Keratinocyte (primary cell): ENCODE measurements around the gene VPS41. TPM values are rescaled to one million over a fixed set of nuclear protein-coding genes. Genes with fewer than 3 reads are reported as not detected.

Source experiments
- DNase-seq: peaks from one replicate; pipeline ENCODE4 v3.0.0-alpha.2; 2011; ENCODE audit warnings: low read depth, missing footprints, low spot score
- FAIRE-seq: peaks from 2 replicates; lab custom pipeline; 2011; peaks lifted over from hg19 to GRCh38; lab: Jason Lieb, UNC
- H2AFZ ChIP-seq: 2 replicates; pipeline ENCODE4 v1.6.0; 2012; ENCODE audit warnings: low read length, control low read depth, inconsistent platforms; ENCODE audit not compliant: control insufficient read depth
- H3K27ac ChIP-seq: 2 replicates; pipeline ENCODE4 v1.5.1; 2011; ENCODE audit warnings: low read length; ENCODE audit not compliant: control insufficient read depth, insufficient read depth
- H3K27me3 ChIP-seq: 3 replicates; pipeline ENCODE4 v1.6.0; 2011; ENCODE audit warnings: low read length; ENCODE audit not compliant: control insufficient read depth, insufficient read depth; ENCODE audit errors: extremely low read depth
- H3K36me3 ChIP-seq, 2 experiments: 2 replicates in 1 of 2; 3 replicates in 1 of 2; pipeline ENCODE4 v1.5.1; 2011; ENCODE audit warnings: low read length in 2 of 2, mild to moderate bottlenecking in 1 of 2; ENCODE audit not compliant: control insufficient read depth in 2 of 2, insufficient read depth in 2 of 2; ENCODE audit errors: extremely low read depth in 1 of 2
- H3K4me1 ChIP-seq: 3 replicates; pipeline ENCODE4 v1.5.1; 2011; ENCODE audit warnings: low read length; ENCODE audit not compliant: control insufficient read depth, insufficient read depth; ENCODE audit errors: extremely low read depth
- H3K4me2 ChIP-seq: 3 replicates; pipeline ENCODE4 v1.6.0; 2011; ENCODE audit warnings: low read depth, low read length; ENCODE audit not compliant: control insufficient read depth, insufficient read depth; ENCODE audit errors: extremely low read depth
- H3K4me3 ChIP-seq, 3 experiments: fragments of 200-600 bp in 1 of 3; sonication (generic) in 1 of 3; 2 replicates in 2 of 3; 3 replicates in 1 of 3; pipeline ENCODE4 v1.5.1; 2011 to 2016; ENCODE audit warnings: low read length in 3 of 3, mild to moderate bottlenecking in 3 of 3, control low read depth in 2 of 3, inconsistent platforms in 1 of 3, low read depth in 1 of 3, mixed read lengths in 1 of 3, mixed run types in 1 of 3, moderate library complexity in 1 of 3; ENCODE audit not compliant: control insufficient read depth in 2 of 3, insufficient read depth in 2 of 3; ENCODE audit errors: extremely low read depth in 1 of 3
- H3K79me2 ChIP-seq: 2 replicates; pipeline ENCODE4 v1.6.0; 2012; ENCODE audit warnings: low read length; ENCODE audit not compliant: control insufficient read depth, insufficient read depth
- H3K9ac ChIP-seq: 3 replicates; pipeline ENCODE4 v1.6.0; 2011; ENCODE audit warnings: low read length; ENCODE audit not compliant: control insufficient read depth, insufficient read depth; ENCODE audit errors: extremely low read depth
- H3K9me1 ChIP-seq: 3 replicates; pipeline ENCODE4 v1.6.0; 2011; ENCODE audit warnings: low read length; ENCODE audit not compliant: control insufficient read depth, insufficient read depth; ENCODE audit errors: extremely low read depth
- H3K9me3 ChIP-seq: 2 replicates; pipeline ENCODE4 v1.5.1; 2012; ENCODE audit warnings: low read depth, low read length; ENCODE audit not compliant: control insufficient read depth
- H4K20me1 ChIP-seq: 3 replicates; pipeline ENCODE4 v1.6.0; 2011; ENCODE audit warnings: low read length; ENCODE audit not compliant: control insufficient read depth, insufficient read depth; ENCODE audit errors: extremely low read depth
- EZH2 ChIP-seq: IDR thresholded peaks from one replicate; pipeline ENCODE4 v1.6.1; 2012; ENCODE audit warnings: inconsistent platforms, mild to moderate bottlenecking, low read length, moderate library complexity
- dilution Hi-C: fragments of 300-500 bp; cut with MboI; formaldehyde crosslinking; loops from one replicate; pipeline ENCODE4 v1.7.0; 2020; ENCODE audit warnings: low sequenced_read_pairs; ENCODE audit not compliant: extremely low pct_ligation_motif_present
- polyA plus RNA-seq, 5 experiments: library from polyadenylated mRNA; depleted of rRNA in 3 of 5; stranded (reverse) in 3 of 5; stranded (forward) in 1 of 5; unstranded in 1 of 5; fragments of >200 nt; gene quantifications; 1 replicate in 1 of 5; 2 replicates in 3 of 5; 3 replicates in 1 of 5; pipeline versions ENCODE4 v1.2.1 to v1.2.3, GENCODE V29; 2011 to 2012; ENCODE audit warnings: missing spikeins in 2 of 5, low read depth in 1 of 5, low replicate concordance in 1 of 5
- TF ChIP-seq, protein P1 (sequence below), 3 experiments: IDR thresholded peaks in 1 of 3; conservative IDR thresholded peaks in 1 of 3; optimal IDR thresholded peaks in 1 of 3; 2 replicates in 2 of 3; 3 replicates in 1 of 3; pipeline versions ENCODE3 to v1.5.1; 2011; ENCODE audit warnings: low read length in 3 of 3, mild to moderate bottlenecking in 3 of 3, moderate library complexity in 2 of 3, control low read depth in 1 of 3, inconsistent platforms in 1 of 3; ENCODE audit not compliant: insufficient read depth in 2 of 3; ENCODE audit errors: extremely low read depth in 1 of 3

VPS41 gene
- polyA plus RNA-seq, 1 donor (not counting 4 experiments of a cell fraction or from before 2014, with no cell fraction given) = 38.1 TPM

DNA sequence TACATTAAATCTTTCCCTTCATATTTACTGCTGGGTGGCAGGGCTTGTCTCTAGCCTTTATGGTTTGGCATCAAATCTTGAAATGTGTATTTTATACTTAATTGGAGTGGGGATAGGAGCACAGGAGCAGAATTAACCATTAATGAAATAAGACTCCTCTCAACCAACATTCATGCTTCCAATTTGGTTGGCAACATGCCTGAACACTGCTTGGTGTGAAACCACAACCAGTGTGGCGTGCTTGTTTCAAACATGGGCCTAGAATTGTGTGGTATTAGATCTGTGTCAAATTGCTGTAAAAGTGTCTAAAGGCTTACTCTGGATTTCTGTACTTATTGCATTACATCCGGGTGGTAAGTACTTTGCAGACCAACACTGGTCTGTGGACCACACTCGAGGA, 25.1 kb upstream of the VPS41 start:
- no peaks in the 10 kb centered on the region for H4K20me1 ChIP-seq
- dilution Hi-C loops = no loop called here
- H3K79me2 ChIP-seq = no peaks in the 10 kb centered on the region
- no peak for FAIRE-seq
- DNase-seq = no peak
- H2AFZ ChIP-seq = no peak overlapping the region
- no peak overlapping the region for H3K9ac ChIP-seq
- no peaks in the 10 kb centered on the region for H3K4me1 ChIP-seq
- no peaks in the 10 kb centered on the region for H3K36me3 ChIP-seq
- H3K4me3 ChIP-seq = no peak overlapping the region
- no peaks in the 10 kb centered on the region for H3K9me1 ChIP-seq
- H3K27me3 ChIP-seq = no peaks in the 10 kb centered on the region
- no peak overlapping the region for H3K4me2 ChIP-seq
- H3K27ac ChIP-seq = no peak overlapping the region
- TF ChIP-seq, protein P1, sequence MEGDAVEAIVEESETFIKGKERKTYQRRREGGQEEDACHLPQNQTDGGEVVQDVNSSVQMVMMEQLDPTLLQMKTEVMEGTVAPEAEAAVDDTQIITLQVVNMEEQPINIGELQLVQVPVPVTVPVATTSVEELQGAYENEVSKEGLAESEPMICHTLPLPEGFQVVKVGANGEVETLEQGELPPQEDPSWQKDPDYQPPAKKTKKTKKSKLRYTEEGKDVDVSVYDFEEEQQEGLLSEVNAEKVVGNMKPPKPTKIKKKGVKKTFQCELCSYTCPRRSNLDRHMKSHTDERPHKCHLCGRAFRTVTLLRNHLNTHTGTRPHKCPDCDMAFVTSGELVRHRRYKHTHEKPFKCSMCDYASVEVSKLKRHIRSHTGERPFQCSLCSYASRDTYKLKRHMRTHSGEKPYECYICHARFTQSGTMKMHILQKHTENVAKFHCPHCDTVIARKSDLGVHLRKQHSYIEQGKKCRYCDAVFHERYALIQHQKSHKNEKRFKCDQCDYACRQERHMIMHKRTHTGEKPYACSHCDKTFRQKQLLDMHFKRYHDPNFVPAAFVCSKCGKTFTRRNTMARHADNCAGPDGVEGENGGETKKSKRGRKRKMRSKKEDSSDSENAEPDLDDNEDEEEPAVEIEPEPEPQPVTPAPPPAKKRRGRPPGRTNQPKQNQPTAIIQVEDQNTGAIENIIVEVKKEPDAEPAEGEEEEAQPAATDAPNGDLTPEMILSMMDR (optimal IDR thresholded peaks at IDR 0.05 in 1 of 3, IDR thresholded peaks at IDR 0.05 in 1 of 3, conservative IDR thresholded peaks at IDR 0.05 in 1 of 3; ENCODE audit: extremely low read depth in 1 of 3, insufficient read depth in 2 of 3, low read length in 3 of 3) = no peak
- no peak for TF ChIP-seq EZH2
- H3K9me3 ChIP-seq = no peaks in the 10 kb centered on the region

DNA sequence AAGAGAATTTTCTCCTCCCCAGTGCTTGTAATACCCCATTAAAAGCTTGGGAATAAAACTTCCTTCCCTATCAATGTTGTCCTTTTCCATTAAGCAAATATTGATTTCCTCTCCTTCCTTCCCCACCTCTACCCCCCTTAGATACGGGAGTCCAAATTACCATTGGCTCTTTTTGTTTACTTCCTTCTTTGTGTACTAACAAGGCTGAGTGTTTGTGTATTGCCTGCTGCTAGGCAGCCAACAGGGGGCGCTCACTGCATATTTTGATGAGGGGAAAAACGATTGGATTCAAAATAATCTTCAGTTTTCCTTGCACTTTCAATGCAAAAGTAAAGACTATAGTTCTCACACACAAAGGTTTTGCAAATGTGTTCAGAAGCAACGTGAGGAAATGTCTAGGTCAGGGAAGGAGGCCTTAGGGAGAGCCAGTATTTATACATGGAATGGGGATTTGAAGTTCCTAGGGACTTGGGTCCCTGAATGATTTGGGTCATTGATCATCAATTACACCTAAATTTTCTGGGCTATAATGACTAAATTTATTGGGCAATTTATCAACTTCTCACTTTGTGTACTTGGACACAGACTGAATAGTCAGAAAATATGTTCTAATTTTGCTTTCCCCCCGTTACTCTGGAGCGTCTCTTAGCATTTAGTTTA, 23.6 kb upstream of the VPS41 start:
- dilution Hi-C loops = no loop called here
- FAIRE-seq (peak; percentile 5), DNase-seq (peak; percentile 7)
- no peaks in the 10 kb centered on the region for H3K36me3 ChIP-seq
- no peaks in the 10 kb centered on the region for H3K9me1 ChIP-seq
- H3K4me3 ChIP-seq = no peak overlapping the region
- no peaks in the 10 kb centered on the region for H3K4me1 ChIP-seq
- no peak overlapping the region for H3K27ac ChIP-seq
- peak overlapping the region; percentile 41 for H2AFZ ChIP-seq
- TF ChIP-seq, protein P1 (optimal IDR thresholded peaks at IDR 0.05 in 1 of 3, IDR thresholded peaks at IDR 0.05 in 1 of 3, conservative IDR thresholded peaks at IDR 0.05 in 1 of 3; ENCODE audit: extremely low read depth in 1 of 3, insufficient read depth in 2 of 3, low read length in 3 of 3) = peak; percentile 69 to 87 (median 87)
- no peak for TF ChIP-seq EZH2
- no peaks in the 10 kb centered on the region for H4K20me1 ChIP-seq
- H3K79me2 ChIP-seq = no peaks in the 10 kb centered on the region
- H3K4me2 ChIP-seq = peak overlapping the region; percentile 28
- no peaks in the 10 kb centered on the region for H3K27me3 ChIP-seq
- H3K9ac ChIP-seq = no peak overlapping the region
- no peaks in the 10 kb centered on the region for H3K9me3 ChIP-seq
